Activated CD4-positive, alpha-beta T cell treated with anti-CD3 and anti-CD28 coated beads, Interleukin-2, amount 50 U/mL, for 16 hours (primary cell): ENCODE measurements around the gene SMARCA2.

Experiments used
- DNase-seq: peaks from one replicate; pipeline ENCODE4 v3.0.0-alpha.2; 2020

The SMARCA2 gene

GRCh38 chr9:2014696-2015580 is at the start of gene SMARCA2:
Gene SMARCA2, plus strand, starts transcription at chr9:2015347. Its CDS starts 13,676 bp downstream, at chr9:2029023.
- DNase-seq: peak; percentile 97

DNA sequence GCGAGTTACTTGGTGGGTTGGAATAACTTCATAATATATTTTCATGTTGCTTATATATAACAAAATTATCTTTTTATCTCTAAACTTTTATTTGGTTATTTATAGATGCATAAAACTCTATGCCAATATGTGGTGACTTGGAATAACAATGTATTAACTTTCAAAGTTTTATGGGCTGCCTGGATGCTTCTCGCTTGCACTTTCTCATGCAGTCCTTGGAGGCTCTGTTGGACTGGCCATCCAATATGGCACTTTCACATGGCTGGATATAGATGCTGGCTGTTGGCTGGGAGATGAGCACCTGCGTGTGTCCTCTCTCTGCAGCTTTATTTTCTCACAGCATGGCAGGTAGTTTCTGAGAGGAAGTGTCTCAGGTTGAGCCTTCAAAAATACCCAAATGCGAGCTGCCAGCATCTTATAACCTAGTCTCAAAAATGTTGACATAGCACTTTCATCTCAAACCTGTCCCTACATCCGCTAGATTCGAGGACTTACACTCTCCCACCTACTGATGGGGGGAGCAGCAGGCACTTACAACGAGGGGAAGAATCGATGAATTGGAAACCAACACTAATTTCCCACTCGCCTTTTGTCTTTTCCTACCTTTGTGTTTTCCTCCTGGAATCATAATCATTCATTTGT is 48.3 kb upstream of the SMARCA2 start:
- DNase-seq: no peak

DNA sequence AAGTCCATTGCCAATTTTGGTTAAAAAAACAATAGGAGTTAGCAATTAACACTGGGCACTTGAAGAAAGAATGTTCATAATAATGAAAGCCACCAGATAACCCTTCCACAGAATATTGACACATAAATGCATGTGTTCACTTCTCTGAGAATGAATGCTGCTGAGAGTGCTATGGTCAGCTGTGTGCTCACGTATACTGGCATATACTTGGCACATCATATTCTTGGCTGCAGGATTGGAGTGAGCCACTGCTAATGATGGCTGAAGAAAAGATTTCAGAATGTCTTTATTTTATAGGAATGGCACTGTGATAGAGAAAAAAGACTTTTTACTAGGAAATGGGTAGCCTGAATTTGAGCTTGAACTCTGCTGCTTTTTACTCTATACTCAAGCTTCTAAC is 46.0 kb upstream of the SMARCA2 start:
- DNase-seq: no peak

GRCh38 chr9:1969898-1970297 is 45.2 kb upstream of the SMARCA2 start:
- DNase-seq: no peak

DNA sequence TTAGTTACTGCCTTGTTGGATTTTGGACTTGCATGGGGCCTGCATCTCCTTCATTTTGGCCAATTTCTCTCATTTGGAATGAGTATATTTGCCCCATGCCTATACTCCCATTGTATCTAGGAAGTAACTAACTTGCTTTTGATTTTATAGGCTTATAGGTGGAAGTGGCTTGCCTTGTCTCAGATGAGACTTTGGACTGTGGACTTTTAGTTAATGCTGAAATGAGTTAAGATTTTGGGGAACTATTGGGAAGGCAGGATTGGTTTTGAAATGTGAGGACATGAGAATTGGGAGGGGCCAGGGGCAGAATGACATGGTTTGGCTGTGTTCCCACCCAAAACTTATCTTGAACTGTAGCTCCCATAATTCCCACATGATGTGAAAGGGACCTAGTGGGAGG is 42.5 kb upstream of the SMARCA2 start:
- no peak for DNase-seq

GRCh38 chr9:1977026-1977425 is 38.1 kb upstream of the SMARCA2 start:
- DNase-seq: no peak

DNA sequence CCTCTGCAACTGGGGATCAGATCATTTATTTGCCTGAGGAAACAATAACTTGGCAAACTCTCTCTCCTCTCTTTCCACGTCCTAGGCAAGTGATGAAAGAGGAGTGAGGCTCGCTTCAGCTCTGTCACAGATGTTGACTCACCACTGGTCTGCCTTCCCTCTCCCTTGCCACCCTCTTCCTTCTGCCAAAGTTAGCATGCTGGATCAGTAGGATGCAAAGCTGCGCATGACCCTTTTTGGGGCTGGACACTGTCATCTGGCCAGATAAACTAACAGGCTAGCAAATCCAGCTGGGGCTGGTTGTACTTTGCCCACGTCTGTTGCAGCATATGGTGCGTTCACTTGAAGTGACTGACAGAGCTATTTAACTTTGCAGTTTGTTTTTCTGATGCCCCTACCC is 36.2 kb upstream of the SMARCA2 start:
- no peak for DNase-seq

- no peak for DNase-seq
These were observed 35.3 kb upstream of the SMARCA2 start for GRCh38 chr9:1979741-1980367.

DNA sequence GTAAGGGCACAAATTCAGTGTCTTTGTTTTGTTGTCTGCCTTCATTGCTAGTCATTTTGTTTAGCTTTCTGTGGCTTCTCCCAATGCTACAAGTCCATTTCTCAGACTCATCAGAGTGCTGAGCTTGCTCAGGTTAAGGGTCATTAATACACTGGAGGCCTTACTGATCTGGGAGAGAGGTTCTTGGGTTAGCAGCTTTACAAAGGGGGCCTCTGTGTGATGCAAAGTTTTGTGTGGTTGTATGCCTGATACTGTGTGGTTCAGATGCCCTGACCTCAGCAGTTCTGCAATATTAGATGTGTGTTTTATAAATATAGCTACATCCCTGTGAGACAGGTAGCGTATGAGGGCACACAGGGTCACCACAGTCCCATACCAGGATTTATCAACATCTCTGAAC is 34.8 kb upstream of the SMARCA2 start:
- no peak for DNase-seq

GRCh38 chr9:1982074-1982473 is 33.1 kb upstream of the SMARCA2 start:
- DNase-seq: peak; percentile 3

DNA sequence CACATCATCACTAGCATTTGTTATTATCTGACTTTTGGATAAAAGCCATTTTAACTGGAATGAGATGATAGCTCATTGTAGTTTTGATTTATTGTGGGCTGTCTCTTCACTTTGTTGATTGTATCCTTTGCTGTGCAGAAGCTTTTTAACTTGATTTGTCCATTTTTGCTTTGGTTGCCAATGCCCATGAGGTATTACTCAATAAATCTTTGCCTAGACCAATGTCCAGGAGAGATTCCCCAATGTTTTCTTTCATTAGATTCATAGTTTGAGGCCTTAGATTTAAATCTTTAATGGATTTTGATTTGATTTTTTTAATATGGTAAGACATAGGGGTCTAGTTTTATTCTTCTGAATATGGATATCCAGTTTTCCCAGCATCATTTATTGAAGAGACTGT is 28.8 kb upstream of the SMARCA2 start:
- no peak for DNase-seq

DNA sequence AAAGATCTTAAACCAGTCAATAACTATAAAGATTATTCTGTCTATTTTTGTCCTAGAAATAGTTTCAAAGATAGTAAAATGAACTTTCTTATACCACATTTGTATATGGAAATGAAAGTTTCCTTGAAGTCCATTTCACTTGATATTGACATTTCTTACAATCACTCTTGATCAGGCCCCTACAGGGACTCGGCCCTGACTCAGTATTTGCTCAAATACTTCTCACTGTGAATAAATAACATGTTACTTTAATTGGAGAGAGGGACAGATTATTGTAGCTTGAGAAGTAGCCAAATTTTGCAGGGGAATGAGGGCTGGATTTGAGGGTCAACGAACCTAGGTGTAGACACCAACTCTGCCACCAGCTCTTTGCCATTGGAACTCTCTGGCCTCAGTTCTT is 25.6 kb upstream of the SMARCA2 start:
- no peak for DNase-seq

- no peak for DNase-seq
These were observed 21.0 kb upstream of the SMARCA2 start for GRCh38 chr9:1994180-1994579.

DNA sequence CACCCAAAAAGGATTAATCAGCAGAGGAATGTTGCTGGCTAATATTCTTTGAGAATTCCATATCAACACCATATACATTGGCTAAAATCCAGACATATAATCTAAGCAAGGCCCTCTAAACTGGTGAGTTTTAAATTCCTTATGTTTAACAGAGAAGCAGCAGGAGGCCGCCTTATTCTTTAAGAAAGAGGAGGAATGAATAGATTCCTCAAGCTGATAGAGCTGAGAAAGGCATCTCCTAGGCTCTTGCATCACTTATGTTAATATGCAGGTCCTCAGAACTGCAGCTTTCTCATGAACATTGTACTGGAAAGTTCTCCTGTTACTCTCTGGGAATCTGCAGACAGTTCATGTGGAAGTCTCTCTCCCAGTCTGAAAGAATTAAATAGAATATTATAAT is 20.1 kb upstream of the SMARCA2 start:
- no peak for DNase-seq

DNA sequence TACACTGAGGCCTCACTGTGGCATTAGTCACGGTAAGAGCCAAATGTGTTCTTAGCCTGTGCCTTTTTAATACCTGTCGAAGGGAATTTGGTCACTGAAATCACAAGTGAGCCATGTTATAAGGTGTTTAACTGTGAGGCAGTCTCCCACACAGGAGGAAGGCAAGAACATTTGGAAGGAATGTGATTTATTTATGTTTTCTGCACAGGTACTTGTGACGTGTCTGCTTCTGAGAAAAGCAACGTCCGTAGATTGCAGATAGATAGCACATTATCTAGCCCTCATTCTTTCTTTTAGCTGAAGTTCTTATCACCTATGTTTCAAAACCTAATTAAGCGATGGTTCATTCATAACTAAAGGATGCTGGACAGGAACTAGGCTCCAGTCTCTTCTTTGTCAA is 19.0 kb upstream of the SMARCA2 start:
- DNase-seq: no peak

- no peak for DNase-seq
These were observed 17.5 kb upstream of the SMARCA2 start for GRCh38 chr9:1997646-1998045.

- no peak for DNase-seq
These were observed 17.0 kb upstream of the SMARCA2 start for GRCh38 chr9:1998111-1998510.

GRCh38 chr9:2000314-2000713 is 14.8 kb upstream of the SMARCA2 start:
- DNase-seq: no peak

- DNase-seq: no peak
These were observed 6.8 kb upstream of the SMARCA2 start for GRCh38 chr9:2008372-2008771.

- peak; percentile 80 for DNase-seq
These were observed 2.8 kb upstream of the SMARCA2 start for GRCh38 chr9:2012347-2012746.

- no peak for DNase-seq
These were observed 1.2 kb upstream of the SMARCA2 start for GRCh38 chr9:2013743-2014475.

GRCh38 chr9:2015581-2016407 is 647 bp downstream of the SMARCA2 start:
- DNase-seq: peak; percentile 43
